MM.1S (cell line): ENCODE measurements around the gene MEAF6.

Experiments
- DNase-seq: peaks from one replicate; pipeline ENCODE4 v3.0.0-alpha.2; 2015
- H2AFZ ChIP-seq: fragments of 300-600 bp; sonication (generic); 2 replicates; pipeline ENCODE4 v1.6.0; 2016; ENCODE audit warnings: antibody characterized with exemption, low read length
- H3F3A ChIP-seq: fragments of 300-600 bp; sonication (generic); 2 replicates; pipeline ENCODE4 v1.6.1; 2016; ENCODE audit warnings: mild to moderate bottlenecking, antibody characterized with exemption, low read length, moderate library complexity, mixed read lengths; ENCODE audit not compliant: insufficient read depth
- H3K27ac ChIP-seq: fragments of 300-600 bp; sonication (generic); 2 replicates; pipeline ENCODE4 v1.5.1; 2016; ENCODE audit warnings: mild to moderate bottlenecking, low read length
- H3K27me3 ChIP-seq: fragments of 300-600 bp; sonication (generic); replicated peaks from 2 replicates; pipeline ENCODE4 v1.6.0; 2016; ENCODE audit warnings: low read length; ENCODE audit not compliant: insufficient read depth
- H3K36me3 ChIP-seq: fragments of 300-600 bp; sonication (generic); replicated peaks from 2 replicates; pipeline ENCODE4 v1.6.1; 2016; ENCODE audit warnings: mild to moderate bottlenecking, low read length, mixed read lengths; ENCODE audit not compliant: insufficient read depth
- H3K4me1 ChIP-seq: fragments of 300-600 bp; sonication (generic); 2 replicates; pipeline ENCODE4 v1.6.1; 2016; ENCODE audit warnings: low read length, mixed read lengths
- H3K4me2 ChIP-seq: fragments of 300-600 bp; sonication (generic); 2 replicates; pipeline ENCODE4 v1.6.0; 2016; ENCODE audit warnings: low read depth, low read length
- H3K4me3 ChIP-seq: fragments of 300-600 bp; sonication (generic); 2 replicates; pipeline ENCODE4 v1.5.1; 2016; ENCODE audit warnings: low read length, mixed read lengths
- H3K79me2 ChIP-seq: fragments of 300-600 bp; sonication (generic); 2 replicates; pipeline ENCODE4 v1.6.1; 2016; ENCODE audit warnings: mixed run types, low read length, mixed read lengths
- H3K9ac ChIP-seq: fragments of 300-600 bp; sonication (generic); 2 replicates; pipeline ENCODE4 v1.6.1; 2016; ENCODE audit warnings: low read length, mixed read lengths
- H3K9me2 ChIP-seq: fragments of 300-600 bp; sonication (generic); replicated peaks from 2 replicates; pipeline ENCODE4 v1.6.1; 2016; ENCODE audit warnings: mild to moderate bottlenecking, low read length, mixed read lengths; ENCODE audit not compliant: insufficient read depth
- H3K9me3 ChIP-seq: fragments of 300-600 bp; sonication (generic); replicated peaks from 2 replicates; pipeline ENCODE4 v1.6.1; 2016; ENCODE audit warnings: mild to moderate bottlenecking, low read length, mixed read lengths; ENCODE audit not compliant: insufficient read depth
- H4K20me1 ChIP-seq: fragments of 300-600 bp; sonication (generic); 2 replicates; pipeline ENCODE4 v1.6.1; 2016; ENCODE audit warnings: mild to moderate bottlenecking, low read length, moderate library complexity, mixed read lengths; ENCODE audit not compliant: insufficient read depth
- CTCF ChIP-seq: fragments of 300-600 bp; sonication (generic); IDR thresholded peaks from 2 replicates; pipeline ENCODE4 v1.5.1; 2016; ENCODE audit warnings: antibody characterized with exemption, low read length, mixed read lengths
- EZH2 ChIP-seq: fragments of 300-600 bp; sonication (generic); optimal IDR thresholded peaks from 2 replicates; pipeline ENCODE3; 2017; ENCODE audit warnings: low read depth, mild to moderate bottlenecking, antibody characterized with exemption, low read length, mixed read lengths
- EZH2phosphoT487 ChIP-seq: fragments of 300-600 bp; sonication (generic); IDR thresholded peaks from 2 replicates; pipeline ENCODE4 v1.6.1; 2018; ENCODE audit warnings: antibody characterized with exemption, low read length

Gene MEAF6

GRCh38 chr1:37517569-37517968, 3.0 kb upstream of the MEAF6 start:
- Histone ChIP-seq H3K36me3 (no peaks in the 10 kb centered on the region), H3K9me2 (no peaks in the 10 kb centered on the region), H3K4me3 (no peak overlapping the region), H3K4me1 (peaks cover 12% of the 10 kb centered on the region), H4K20me1 (no peaks in the 10 kb centered on the region), H3K79me2 (peaks cover 16% of the 10 kb centered on the region), H2AFZ (no peak overlapping the region), H3K9ac (no peak overlapping the region), H3F3A (peaks cover 7% of the 10 kb centered on the region; the same call in 1 of the 2 replicates), H3K9me3 (no peaks in the 10 kb centered on the region), H3K27me3 (no peaks in the 10 kb centered on the region), H3K27ac (no peak overlapping the region), H3K4me2 (no peak overlapping the region)
- TF ChIP-seq EZH2 = no peak
- no peak for TF ChIP-seq CTCF
- TF ChIP-seq EZH2phosphoT487 = no peak
- DNase-seq = no peak

GRCh38 chr1:37515185-37516034, 844 bp upstream of the MEAF6 start:
- H3K27ac ChIP-seq = peak overlapping the region; percentile 72; the same call in 1 of the 2 replicates
- peaks cover 7% of the 10 kb centered on the region; the same call in 1 of the 2 replicates for H3F3A ChIP-seq
- no peak for DNase-seq
- H3K9me3 ChIP-seq = no peaks in the 10 kb centered on the region
- H2AFZ ChIP-seq = peak overlapping the region; percentile 90
- no peaks in the 10 kb centered on the region for H3K27me3 ChIP-seq
- peak overlapping the region; percentile 97 for H3K4me2 ChIP-seq
- H4K20me1 ChIP-seq = no peaks in the 10 kb centered on the region
- H3K79me2 ChIP-seq = peaks cover 27% of the 10 kb centered on the region
- H3K4me1 ChIP-seq = peaks cover 12% of the 10 kb centered on the region
- peak overlapping the region; percentile 69 for H3K9ac ChIP-seq
- H3K36me3 ChIP-seq = 0 out of 2 replicates have a peak, but pooled peaks cover 3% of the 10 kb centered on the region
- H3K9me2 ChIP-seq = no peaks in the 10 kb centered on the region
- no peak for TF ChIP-seq EZH2phosphoT487
- TF ChIP-seq CTCF = no peak
- no peak for TF ChIP-seq EZH2
- peak overlapping the region; percentile 81 for H3K4me3 ChIP-seq

GRCh38 chr1:37513795-37514349, 694 bp downstream of the MEAF6 start:
- H3K27ac ChIP-seq = peak overlapping the region; percentile 35; the same call in 1 of the 2 replicates
- peaks cover 7% of the 10 kb centered on the region; the same call in 1 of the 2 replicates for H3F3A ChIP-seq
- TF ChIP-seq EZH2 (no peak), EZH2phosphoT487 (no peak), CTCF (no peak)
- H4K20me1 ChIP-seq = no peaks in the 10 kb centered on the region
- peak overlapping the region; percentile 66 for H3K9ac ChIP-seq
- DNase-seq = peak; percentile 65
- no peaks in the 10 kb centered on the region for H3K27me3 ChIP-seq
- H3K4me1 ChIP-seq = peaks cover 12% of the 10 kb centered on the region
- H3K9me2 ChIP-seq = no peaks in the 10 kb centered on the region
- peak overlapping the region; percentile 81 for H3K4me3 ChIP-seq
- peaks cover 28% of the 10 kb centered on the region for H3K79me2 ChIP-seq
- H3K9me3 ChIP-seq = no peaks in the 10 kb centered on the region
- peak overlapping the region; percentile 87 for H3K4me2 ChIP-seq
- peaks cover 5% of the 10 kb centered on the region; the same call in 1 of the 2 replicates for H3K36me3 ChIP-seq
- peak overlapping the region; percentile 77 for H2AFZ ChIP-seq
